Activated T-cell treated with anti-CD3 and anti-CD28 coated beads for 24 hours (primary cell): ENCODE measurements around the gene RBMS3.
A peak's percentile ranks its signal among the peaks of the same experiment; 100 is the strongest.
"Not testable (repeated sequence)": the region's sequence is repeated elsewhere in the genome, so short reads cannot be mapped to it uniquely, and the experiment has no call there.

Experiments used
- DNase-seq: peaks from one replicate; pipeline ENCODE4 v3.0.0-alpha.2; 2020; ENCODE audit warnings: low read depth

Gene RBMS3

DNA sequence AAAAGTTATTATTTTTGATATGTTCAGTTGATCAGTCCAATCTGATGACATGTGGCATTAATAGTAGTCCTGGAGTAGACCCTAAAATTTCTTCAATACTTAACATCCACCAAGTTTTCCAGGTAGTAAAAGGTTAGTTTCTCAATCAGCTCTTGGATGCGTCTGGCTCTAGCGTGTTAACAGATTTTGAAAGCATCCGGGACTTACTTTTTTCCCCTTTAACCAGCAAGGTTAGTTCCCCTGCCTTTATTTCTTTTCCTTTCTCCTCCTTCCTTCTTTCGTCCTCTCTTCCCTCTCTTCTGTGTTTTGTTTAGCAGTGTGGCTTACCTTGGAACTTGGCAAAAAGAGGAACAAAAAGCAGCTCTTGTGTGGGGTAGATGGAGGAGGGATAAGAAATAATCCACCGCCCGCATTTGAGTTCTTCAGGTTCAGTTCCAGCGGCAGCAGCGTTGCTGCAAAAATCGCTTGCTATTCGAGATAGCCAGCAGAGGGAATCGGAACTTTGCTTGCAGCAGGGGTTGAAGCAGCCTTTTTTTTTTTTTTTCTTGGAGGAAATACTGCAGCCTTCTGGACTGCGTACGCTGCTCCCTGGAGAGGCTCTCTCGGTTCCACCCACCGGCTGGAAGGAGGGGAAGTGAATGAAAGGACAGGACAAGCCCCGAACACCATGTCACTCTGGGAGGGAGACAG, at the start of gene RBMS3:
Gene RBMS3 (plus strand): TSS at position 668 of the 690 bp plus-strand sequence.
- peak; percentile 0 for DNase-seq

GRCh38 chr3:29233126-29233525, 47.7 kb upstream of the RBMS3 start:
- not testable (repeated sequence) for DNase-seq

GRCh38 chr3:29236146-29236840, 44.6 kb upstream of the RBMS3 start:
- no peak for DNase-seq

DNA sequence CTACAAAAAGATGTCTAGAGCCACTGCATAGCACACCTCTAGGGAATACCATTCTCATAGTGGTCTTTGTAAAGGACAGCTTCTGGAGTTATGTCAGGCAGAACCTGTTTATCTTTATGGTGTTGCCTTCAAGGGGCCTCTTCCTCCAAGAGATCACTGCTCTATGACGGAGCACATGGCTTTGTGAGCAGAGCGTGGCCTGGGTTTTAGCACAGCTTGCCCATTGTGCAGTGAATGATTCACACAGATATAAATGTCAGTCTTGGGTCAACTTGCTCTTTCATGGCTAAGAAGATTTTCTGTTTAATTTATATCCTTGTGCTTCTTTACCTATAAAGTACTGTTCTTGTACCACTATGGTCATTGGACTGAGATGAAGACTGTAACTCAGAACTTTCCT, 41.5 kb upstream of the RBMS3 start:
- no peak for DNase-seq

DNA sequence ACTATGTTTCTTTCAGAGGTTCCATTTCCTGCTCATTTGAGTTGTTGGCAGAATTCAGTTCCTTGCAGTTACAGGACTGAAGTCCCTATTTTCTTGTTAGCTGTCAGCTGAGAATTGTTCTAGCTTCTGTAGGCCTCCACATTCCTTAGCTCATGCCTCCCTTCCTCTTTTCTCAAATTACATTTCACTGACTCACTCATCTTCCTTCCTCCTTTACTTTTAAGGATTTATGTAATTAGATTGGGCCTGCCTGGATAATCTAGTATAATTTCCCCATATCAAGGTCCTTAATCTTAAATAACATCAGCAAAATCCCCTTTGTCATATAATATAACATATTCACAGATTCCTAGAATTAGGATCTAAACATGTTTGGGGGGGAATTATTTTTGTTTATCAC, 40.6 kb upstream of the RBMS3 start:
- no peak for DNase-seq

DNA sequence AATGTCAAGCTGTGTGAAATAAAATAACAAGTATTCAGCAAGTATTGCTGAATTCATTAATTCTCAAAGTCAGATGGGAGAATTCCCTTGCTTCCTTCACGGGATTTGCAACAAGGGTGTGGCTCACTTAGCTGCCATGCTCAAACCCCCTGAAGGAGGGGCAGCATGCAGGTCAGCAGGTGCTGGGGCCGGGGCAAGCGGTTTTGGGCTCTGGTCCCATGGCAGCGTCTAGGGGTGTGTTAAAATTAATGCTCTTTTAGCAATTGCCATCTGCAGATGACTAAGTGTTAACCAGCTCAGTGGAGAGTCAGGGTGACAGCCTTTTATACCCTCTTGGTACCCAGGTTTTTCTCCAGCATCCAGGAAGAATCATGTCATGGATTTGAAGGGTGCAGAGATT, 40.0 kb upstream of the RBMS3 start:
- DNase-seq, result no peak

DNA sequence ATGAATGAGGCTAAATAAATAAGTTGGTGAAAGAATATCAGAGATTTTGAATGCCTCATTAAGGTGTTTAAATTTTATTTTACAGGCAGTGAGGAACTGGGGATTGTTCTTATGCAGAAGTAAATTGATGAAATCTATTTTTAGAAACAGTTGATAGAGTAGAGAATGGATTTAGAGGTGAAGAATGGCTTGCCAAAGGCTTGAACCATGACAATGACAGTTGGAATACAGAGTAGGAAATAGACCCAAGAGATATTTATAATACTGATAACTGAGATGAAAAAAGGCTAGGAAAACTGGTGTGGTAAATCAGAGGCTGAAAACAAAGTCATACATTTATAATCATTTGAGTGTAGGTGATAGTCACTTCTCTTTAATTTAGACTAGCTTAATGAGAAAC, 39.0 kb upstream of the RBMS3 start:
- no peak for DNase-seq

DNA sequence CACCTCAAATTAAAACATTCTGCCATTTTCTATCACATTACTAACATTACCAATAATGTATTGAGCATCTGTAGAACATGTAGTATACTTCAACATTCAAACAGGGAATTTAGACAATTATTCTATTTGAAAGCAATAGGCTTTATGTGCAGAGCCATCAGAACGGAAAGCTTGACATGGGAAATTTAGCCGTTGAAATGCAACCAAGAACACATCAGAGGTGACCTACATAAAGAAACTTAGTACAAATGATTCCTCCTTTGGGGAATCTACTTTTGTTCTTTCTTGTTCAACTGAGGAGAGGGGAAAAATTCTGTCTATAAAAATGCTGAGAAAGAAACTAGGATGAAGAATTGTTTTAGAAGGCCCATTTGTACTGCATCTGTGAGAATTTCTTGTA, 38.6 kb upstream of the RBMS3 start:
- no peak for DNase-seq

DNA sequence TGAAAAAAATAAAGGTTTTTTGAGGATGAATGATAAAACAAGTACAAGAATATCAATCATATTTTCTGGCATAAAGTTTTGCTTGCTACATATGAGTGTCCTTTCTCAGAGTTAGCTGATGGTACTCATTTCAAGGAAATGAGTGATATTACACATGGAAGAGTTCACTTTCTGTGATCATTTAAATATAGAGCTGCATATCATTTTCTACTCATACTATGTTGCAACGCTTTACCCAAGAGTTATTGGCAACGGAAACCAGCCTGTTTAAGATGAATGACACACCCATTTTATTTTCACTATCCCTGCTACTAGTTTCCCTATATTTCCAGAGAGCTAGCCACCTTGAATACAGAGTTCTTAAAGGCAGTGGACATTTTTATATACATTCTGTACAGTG, 35.4 kb upstream of the RBMS3 start:
- no peak for DNase-seq

DNA sequence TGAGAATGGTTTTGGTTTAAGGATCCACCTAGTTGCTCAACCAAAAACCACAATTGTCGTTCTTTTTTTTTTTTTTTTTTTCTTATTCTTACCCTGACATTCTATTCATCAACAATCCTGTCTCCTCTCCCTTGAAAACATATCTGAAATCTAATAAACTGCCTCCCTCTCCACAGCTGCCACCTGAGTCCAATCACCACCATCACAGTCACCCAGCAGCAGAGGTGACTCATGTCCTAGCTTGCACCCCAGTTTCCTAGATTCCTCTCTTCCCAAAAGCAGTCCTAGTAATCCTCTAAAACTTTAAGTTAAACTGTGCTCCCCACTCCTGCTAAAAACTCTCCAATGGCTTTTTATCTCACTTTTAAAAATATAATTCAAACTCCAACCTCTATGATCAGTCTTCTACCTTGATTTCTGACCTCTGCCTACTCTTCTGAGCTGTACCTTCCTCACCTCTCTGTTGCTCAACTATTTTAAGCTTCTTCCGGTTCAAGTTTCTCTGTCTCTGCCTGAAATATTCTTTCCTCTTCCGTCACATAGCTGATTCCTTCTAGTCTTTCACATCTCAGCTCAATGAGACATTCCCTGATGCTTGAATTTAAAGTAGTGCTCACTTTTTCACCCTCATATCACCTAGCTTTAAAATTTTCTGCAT, 33.7 kb upstream of the RBMS3 start:
- no peak for DNase-seq

GRCh38 chr3:29249829-29250345, 31.0 kb upstream of the RBMS3 start:
- DNase-seq, result no peak

GRCh38 chr3:29255854-29256696, 24.8 kb upstream of the RBMS3 start:
- DNase-seq, result no peak

- no peak for DNase-seq
Observed at GRCh38 chr3:29258161-29258560, 22.7 kb upstream of the RBMS3 start.

DNA sequence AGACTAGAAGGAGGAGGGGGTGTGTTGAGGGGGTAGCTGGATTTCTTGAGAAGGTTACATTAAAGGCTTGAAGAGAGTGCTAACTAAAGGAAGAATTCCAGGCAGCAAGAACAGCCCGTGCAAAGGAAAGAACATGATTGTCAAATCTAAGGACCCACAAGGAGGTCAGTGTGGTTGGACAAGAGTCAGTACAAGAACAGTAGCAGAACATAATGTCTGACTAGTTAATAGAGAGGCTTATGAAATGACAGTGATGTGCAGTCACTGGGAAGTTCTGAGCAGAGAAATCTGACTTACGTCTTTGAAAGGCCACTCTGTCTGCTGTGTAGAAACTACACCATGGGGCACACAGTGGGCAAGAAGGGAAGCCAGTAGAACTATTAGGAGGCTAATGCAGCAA, 19.8 kb upstream of the RBMS3 start:
- DNase-seq, result no peak

DNA sequence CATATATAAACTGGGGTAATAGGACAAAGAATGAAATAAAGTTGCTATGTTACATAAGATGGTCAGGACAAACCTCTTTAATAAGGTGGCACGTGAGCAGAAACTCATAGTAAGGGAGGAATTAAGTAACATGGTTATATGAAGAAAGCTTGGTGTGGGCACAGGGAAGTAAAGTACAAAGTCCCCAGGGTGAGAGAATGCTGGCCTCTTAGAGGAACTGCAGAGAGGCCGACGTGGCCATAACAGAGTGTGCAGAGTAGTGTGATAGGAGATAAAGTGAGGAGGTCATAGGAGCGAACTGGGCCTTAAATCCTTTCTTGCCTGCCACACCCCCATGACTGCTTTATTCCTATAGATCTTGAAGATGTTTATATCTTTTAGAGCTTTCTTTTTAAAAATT, 17.4 kb upstream of the RBMS3 start:
- DNase-seq, result no peak

- DNase-seq, result no peak
Observed at GRCh38 chr3:29265509-29266072, 15.3 kb upstream of the RBMS3 start.

DNA sequence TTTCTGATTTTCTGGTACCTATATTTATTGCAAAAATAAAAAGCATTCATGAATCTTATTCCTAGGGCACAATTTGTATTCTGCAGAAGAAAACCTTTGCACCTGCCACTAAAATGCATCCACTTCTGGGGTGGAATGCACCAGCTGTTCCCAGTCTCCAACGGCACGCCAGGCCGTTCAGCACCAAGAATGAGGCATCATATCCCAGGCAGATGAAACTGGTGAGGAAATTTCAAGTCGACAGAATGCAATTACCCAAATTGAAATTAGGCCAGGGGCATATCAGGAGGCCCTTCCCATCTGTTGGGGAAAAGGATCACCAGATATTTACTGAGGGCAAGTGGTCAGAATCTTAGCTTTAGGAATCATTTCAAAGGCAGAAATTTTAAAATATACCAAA, 13.6 kb upstream of the RBMS3 start:
- DNase-seq, result no peak

- DNase-seq, result no peak
Observed at GRCh38 chr3:29268651-29269050, 12.2 kb upstream of the RBMS3 start.

GRCh38 chr3:29270752-29271151, 10.1 kb upstream of the RBMS3 start:
- DNase-seq, result no peak

- no peak for DNase-seq
Observed at GRCh38 chr3:29271475-29271874, 9.4 kb upstream of the RBMS3 start.

GRCh38 chr3:29274667-29275066, 6.2 kb upstream of the RBMS3 start:
- DNase-seq, result no peak

DNA sequence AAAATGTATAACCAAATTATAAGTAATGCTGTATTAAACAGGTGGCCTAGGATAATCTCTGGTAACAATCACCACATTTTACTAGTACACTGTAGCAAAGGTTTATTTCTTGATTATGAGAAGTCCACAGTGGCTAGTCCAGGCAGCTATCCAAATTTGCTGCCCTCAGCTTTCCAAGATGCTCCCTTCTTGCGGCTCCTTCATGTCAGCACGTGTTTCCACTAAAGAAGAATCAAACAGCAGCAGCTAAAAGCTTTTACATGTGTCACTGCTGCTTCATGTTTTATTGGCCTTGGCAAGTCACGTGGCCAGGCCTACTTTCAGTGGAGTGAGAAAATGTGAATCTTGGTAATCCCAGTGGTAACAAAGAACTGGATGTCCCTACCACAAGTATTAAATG, 5.6 kb upstream of the RBMS3 start:
- DNase-seq, result no peak
